ENCODE results near the gene TAF10.
A peak's percentile ranks its signal among the peaks of the same experiment; 100 is the strongest.

TAF10 gene

GRCh38 chr11:6623391-6624363 is 11.7 kb upstream of the TAF10 start:
- no peak for DNase-seq

- DNase-seq = no peak
Observed at GRCh38 chr11:6622261-6623171, 10.5 kb upstream of the TAF10 start.

DNA sequence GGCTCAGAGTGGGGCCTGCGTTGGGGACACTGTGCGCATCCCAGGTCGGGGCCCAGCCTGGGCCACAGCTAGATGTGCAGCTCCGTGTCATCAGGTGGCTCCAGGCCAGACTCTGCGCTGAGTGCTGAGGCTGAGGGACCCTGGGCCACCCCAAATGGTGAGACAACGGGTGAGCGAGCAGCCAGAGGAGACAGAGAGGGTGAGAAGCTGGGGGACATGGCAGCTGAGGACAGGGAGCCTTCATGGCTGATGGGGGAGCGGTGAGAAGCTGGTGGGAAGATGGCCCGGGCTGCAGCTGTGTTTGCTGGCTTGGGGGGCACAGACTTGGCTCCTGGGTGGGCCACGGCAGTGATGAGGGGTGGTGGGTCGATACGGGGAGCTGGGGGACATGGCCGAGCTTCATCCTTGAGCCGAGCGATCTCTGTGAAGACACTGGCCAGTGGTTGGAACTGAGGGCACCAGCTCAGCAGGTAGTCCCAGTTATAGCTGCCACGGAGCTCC is 9.7 kb upstream of the TAF10 start:
- DNase-seq = no peak

- DNase-seq = no peak
Observed at GRCh38 chr11:6620636-6621035, 8.6 kb upstream of the TAF10 start.

DNA sequence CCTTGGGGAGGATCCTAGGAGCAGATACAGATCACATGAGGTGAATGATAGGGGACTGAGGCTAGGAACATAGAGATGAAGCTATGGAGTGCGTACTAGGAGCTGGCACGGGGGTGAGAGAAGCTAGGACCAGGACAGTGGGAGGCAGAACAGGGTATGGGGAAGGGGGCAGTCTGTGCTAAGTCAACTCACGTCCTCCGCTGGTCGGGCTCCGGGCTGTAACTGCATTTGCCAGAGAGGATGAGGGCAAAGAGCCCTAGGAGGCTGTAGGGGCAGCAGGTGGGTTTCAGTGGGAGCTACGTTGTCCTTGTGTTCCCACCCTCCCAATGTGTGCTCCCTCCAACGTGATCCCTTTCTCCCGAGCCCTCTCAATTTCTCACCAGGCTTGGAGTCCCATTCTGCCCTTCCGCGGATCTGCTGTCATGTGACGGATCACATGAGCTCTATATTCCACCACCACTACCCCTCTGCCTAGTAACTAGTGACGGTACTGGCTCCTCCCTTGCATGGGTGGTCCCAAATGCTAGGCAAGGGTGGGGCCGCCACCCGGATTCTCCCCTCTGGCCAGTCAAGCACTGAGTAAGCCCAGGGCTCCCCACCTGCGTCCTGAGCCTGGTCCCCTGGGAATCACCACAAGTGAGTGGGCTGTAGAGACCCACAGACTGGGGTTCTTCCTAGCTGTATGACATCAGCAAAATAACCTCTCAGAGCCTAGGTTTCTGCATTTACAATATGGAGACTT is 7.2 kb upstream of the TAF10 start, which contains the start of gene TPP1:
TPP1 (minus strand) TSS at position 419 of the 742 bp plus-strand sequence; CDS start at position 397, 22 bp downstream.
- peak; percentile 99 for DNase-seq

DNA sequence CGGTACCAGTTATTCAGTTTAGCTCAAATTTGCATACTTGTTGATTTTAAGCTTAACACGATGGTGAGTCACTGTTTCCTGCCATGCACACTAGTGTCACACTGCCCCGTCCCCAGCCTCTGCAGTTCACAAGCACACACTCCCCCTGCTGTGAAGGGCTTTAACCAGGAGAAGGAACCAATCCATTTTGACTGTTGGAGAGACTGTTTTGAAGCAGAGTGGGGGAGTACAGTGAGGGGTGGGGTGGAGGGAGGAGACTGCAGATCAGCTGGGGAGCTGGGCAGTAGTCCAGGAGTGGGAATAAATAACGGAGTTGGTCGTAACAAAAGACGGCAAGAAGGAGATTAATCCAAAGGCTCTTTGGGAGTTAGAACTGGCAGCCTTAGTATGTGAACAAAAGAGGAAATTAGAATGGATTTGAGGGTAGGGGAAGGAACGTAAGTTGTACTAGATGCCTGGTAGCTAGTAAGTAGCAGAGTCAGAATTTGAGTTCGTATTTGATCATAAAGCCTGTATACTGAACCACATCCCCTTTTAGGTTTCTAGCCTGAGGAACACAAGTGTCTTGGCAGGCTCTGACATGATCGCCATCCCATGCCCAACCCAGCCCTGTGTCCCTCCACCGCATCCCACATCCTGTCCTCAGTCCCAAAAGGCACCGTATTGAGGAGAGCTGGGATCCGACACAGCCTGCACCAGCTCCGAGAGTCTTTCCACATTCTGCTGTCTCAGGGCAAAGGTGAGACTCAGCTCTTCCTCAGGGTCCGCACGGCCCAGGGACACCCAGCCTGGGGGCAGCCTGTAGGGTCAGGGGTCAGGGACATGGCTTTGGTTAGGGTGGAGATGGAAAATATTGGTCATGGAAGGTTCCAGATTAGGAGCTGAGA is 6.3 kb upstream of the TAF10 start:
- DNase-seq = no peak

GRCh38 chr11:6617315-6617781 is 5.3 kb upstream of the TAF10 start:
- DNase-seq = no peak

DNA sequence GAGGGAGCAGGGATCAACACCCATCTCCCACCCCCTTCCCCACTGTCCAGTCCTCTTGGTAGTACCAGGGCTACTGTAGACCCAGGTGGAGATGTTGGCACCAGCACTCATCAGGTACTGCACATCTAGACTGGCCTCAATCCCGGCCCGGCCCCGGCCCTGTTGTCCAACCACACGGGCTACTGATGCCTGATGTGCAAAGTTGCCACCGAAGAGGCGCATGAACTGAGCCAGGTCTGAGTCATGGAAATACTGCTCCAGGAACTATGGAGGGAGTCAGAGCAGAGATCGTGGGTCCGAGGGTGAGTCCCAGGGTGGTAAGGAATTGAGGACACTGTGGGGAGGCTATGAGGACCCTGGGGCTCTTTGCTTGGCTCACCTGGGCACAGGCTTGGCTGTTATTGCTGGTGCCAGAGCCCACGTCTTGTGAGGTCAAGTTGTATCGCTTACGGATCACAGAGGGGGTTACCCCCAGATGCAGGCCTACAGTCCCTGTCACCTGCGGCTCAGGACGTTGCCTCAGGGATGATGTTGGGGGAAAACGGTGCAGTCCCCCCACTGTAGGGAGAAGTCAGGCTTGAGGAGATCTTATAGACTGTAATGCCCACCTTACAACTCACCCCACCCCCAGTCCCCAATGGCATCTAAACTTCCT is 4.7 kb upstream of the TAF10 start:
- no peak for DNase-seq

DNA sequence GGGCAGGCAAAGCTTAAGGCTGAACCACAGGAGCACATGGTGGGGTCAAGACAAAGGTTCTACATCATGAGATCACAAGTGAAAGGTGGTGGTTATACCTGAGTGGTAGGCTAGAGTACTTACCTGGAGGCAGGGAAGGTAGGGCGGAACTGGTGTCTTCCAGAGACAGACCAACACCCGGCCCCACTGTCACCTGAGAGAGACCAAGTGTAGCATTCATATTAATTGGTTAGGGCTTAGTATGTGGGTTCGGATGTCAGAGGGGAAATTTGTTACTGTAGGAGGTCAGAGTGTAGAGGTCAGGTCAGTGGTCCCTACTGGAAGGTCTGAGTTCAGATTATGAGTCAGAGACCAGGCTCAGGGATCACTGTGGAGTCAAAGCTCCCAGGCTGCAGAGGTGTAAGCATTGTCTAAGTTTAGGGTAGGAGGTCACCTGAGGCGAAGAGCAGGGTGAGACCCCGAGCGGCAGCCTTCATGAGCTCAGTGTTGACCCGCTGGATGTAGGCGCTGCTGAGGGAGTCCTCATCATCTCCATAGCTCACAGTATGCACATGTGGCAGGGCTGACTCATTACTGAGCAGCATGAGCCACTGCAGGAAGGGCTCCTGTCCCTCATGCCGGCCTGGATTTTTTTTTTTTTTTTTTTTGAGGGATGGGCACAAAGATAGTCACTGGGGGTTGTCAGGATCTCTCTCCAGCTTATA is 4.0 kb upstream of the TAF10 start:
- no peak for DNase-seq

DNA sequence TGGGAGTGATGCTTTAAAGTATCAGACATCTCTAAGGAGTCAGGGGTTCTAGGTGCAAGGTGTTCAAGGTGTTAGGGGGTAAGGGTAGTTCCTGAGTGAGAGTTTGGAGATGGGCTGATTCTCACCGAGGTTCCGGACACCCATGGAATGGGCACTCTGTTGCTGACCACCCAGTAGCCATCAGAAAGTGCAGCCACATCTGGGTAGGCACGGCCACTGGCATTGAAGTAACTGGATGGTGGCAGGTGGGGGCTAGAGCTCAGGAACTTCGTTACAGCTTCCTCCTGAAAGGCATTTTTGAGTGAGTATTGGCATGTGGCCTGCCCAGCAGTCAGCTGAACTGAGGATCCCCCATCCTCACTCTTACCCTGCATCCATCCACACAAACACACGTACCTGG is 3.0 kb upstream of the TAF10 start:
- DNase-seq = no peak

- no peak for DNase-seq
Observed at GRCh38 chr11:6614446-6614845, 2.4 kb upstream of the TAF10 start.

DNA sequence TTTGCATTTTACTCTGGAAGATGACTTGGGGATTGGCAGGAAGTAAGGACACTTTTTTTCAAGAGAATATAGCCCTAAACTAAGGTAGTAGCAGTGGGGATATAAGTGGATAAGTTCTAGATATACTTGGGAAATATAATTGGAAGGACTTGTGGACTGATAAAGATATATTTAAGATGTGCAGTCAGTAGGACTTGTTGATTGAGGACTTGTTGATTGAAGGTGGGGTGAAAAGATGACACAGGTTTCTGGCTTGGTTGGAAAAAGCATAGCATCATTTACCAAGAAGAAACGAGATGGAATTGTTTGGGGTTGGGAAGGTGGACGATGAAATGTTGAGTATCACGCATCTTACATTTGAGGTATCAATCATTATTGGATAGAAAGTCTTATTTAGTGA is 1.5 kb upstream of the TAF10 start:
- no peak for DNase-seq

GRCh38 chr11:6611963-6612212 is 128 bp downstream of the TAF10 start:
- no peak for DNase-seq

DNA sequence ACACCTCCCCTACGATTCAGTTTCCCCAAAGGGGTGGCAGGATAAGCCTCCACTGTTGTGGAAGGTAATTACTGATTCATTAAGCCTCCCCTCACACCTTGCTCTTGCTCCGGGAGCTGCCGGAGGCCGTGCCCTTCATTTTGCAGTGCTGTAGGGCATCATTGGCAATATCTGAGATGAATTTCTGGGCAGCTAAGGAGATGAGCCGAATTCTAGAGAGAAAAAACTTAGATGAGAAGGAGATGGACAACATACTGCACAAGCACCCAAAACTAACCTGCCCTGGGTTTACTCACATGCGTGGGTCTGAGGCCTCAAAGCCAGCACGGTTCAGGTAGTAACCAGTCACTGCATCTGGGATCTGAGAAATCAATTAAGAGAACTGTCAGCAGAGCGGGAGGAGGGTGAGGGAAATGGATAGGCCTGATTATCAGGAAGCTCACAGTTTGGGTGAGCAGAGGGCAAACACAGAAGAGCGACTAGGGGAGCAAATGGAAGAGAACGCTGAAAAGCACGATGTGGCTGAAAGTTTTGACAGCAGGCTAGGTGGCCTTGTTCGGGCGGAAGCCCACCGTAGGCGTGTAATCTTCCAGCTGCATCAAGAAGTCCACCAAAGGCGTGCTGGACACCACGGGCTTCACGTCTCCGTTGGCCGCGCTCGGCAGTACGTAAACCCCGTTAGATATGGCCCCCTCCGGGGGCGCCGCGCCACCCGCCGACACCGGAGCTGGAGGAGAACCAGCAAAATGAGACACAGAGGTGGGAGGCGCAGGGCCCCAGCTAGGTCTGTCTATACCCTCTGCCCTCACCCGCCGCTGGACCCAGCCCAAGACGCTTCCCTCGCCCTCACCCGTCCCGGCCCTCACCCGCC is 689 bp downstream of the TAF10 start:
- DNase-seq = no peak

- DNase-seq = no peak
Observed at GRCh38 chr11:6610591-6610990, 1.4 kb downstream of the TAF10 start.

GRCh38 chr11:6609502-6610015 is 2.5 kb downstream of the TAF10 start:
- no peak for DNase-seq

GRCh38 chr11:6608726-6609501 is 3.1 kb downstream of the TAF10 start:
- DNase-seq = no peak

DNA sequence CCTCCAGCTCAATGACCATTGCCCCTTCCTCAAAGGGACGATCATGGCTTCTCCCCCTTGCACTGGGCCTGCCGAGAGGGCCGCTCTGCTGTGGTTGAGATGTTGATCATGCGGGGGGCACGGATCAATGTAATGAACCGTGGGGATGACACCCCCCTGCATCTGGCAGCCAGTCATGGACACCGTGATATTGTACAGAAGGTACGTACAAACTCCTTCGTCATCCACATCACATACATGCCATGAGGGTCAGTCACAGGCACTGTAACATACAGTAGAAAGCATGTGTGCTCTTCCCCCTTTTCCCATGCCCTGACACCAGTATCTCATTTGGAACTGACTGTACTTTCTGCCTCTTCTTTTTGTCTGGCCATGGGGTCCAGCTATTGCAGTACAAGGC is 4.0 kb downstream of the TAF10 start:
- DNase-seq = no peak
